Spleen (tissue), 11 donors: ENCODE measurements around the gene DGUOK. TPM values are rescaled to one million over a fixed set of nuclear protein-coding genes. Genes with fewer than 3 reads are reported as not detected.

ENCODE experiments used
- DNase-seq: peaks from one replicate; pipeline ENCODE4 v3.0.0-alpha.2; 2020
- H3K27ac ChIP-seq, 8 donors: fragments of 200-600 bp; sonication (generic) in 7 of 8; 1 replicate in 4 of 8; 2 replicates in 4 of 8; pipeline versions ENCODE4 v1.5.0 to v1.8.0; 2016 to 2021; ENCODE audit warnings: inconsistent platforms in 4 of 8, mild to moderate bottlenecking in 4 of 8, moderate library complexity in 1 of 8
- H3K27me3 ChIP-seq, 7 donors: fragments of 200-600 bp; sonication (generic) in 6 of 7; replicated peaks in 1 of 7; 1 replicate in 4 of 7; 2 replicates in 3 of 7; pipeline versions ENCODE4 v1.5.0 to v1.8.0; 2016 to 2021; ENCODE audit warnings: inconsistent platforms in 3 of 7, mild to moderate bottlenecking in 1 of 7
- H3K36me3 ChIP-seq, 6 donors: fragments of 200-600 bp; sonication (generic) in 5 of 6; 1 replicate in 4 of 6; 2 replicates in 2 of 6; pipeline versions ENCODE4 v1.5.0 to v1.8.0; 2016 to 2021; ENCODE audit warnings: inconsistent platforms in 2 of 6
- H3K4me1 ChIP-seq, 6 donors: fragments of 200-600 bp; sonication (generic) in 5 of 6; 1 replicate in 3 of 6; 2 replicates in 3 of 6; pipeline versions ENCODE4 v1.5.0 to v1.8.0; 2016 to 2021; ENCODE audit warnings: inconsistent platforms in 3 of 6
- H3K4me3 ChIP-seq, 8 donors: fragments of 200-600 bp; sonication (generic) in 7 of 8; 1 replicate in 4 of 8; 2 replicates in 4 of 8; pipeline versions ENCODE4 v1.5.0 to v1.8.0; 2016 to 2021; ENCODE audit warnings: inconsistent platforms in 4 of 8, mild to moderate bottlenecking in 4 of 8, moderate library complexity in 2 of 8
- H3K9me3 ChIP-seq, 8 donors: fragments of 200-600 bp; sonication (generic) in 7 of 8; 1 replicate in 4 of 8; 2 replicates in 4 of 8; pipeline versions ENCODE4 v1.5.0 to v1.8.0; 2016 to 2021; ENCODE audit warnings: inconsistent platforms in 4 of 8
- POLR2A ChIP-seq, 3 donors: fragments of 450-650 bp; IDR thresholded peaks; one replicate each; pipeline ENCODE4 v1.5.1; 2017; ENCODE audit warnings: antibody characterized with exemption in 3 of 3, mild to moderate bottlenecking in 1 of 3
- POLR2AphosphoS5 ChIP-seq, 3 donors: sonication (generic); formaldehyde crosslinking; IDR thresholded peaks; one replicate each; pipeline ENCODE4 v1.5.1; 2017; ENCODE audit warnings: antibody characterized with exemption in 3 of 3
- WGBS, 5 donors: extraction: QIAGEN DNeasy Blood & Tissue Kit in 3 of 5; methylation state at CpG; one replicate each; pipeline versions ENCODE4 v1.1.5 to v1.1.7; 2013 to 2018; 5-methylcytosine and 5-hydroxymethylcytosine counted together
- intact Hi-C: fragments of 100-400 bp; cut with DNase I; formaldehyde crosslinking; loops from one replicate; pipeline ENCODE4 v1.15.0; 2023; ENCODE audit warnings: low total_unique reads
- polyA plus RNA-seq, 3 donors: library from polyadenylated mRNA; stranded (reverse); fragments of 200-250 nt; gene quantifications; one replicate each; pipeline ENCODE4 v1.2.1, GENCODE V29; 2013
- total RNA-seq, 7 donors: library from RNA; depleted of rRNA in 3 of 7; stranded (reverse); fragments of >200 nt in 3 of 7; fragmentation: NEBNext Ultra II Directional in 4 of 7; extraction: Animal tissue kit (Norgen Biotek cat#: 25700) in 4 of 7; gene quantifications; one replicate each; pipeline versions ENCODE4 v1.1.0 to v1.2.1, GENCODE V29; 2016 to 2021
- TF ChIP-seq, protein P1 (sequence below), 11 experiments: fragments of 200-600 bp in 7 of 11; fragments of 450-650 bp in 4 of 11; sonication (generic) in 4 of 11; IDR thresholded peaks in 8 of 11; conservative IDR thresholded peaks in 3 of 11; 1 replicate in 7 of 11; 2 replicates in 4 of 11; pipeline versions ENCODE4 v1.4.0 to v1.8.0; 2016 to 2021; ENCODE audit warnings: antibody characterized with exemption in 11 of 11, inconsistent platforms in 4 of 11, mild to moderate bottlenecking in 1 of 11
- donor health status: healthy with polysubstance abuse.
- donor health status: DM: no; HTN: no; CAD: no; lungs with moderate emphysema.
- donor health status: DM: no; HTN: no; CAD: no.
- donor health status: Bipolar disorder and iron deficiency.
- donor health status: healthy.
- donor health status: DM: no; HTN: no; CAD: no.
- donor health status: DM: yes; HTN: yes; CAD: no.

DGUOK gene
- total and polyA plus RNA-seq, 10 donors, result 41.3 to 120 (median 57.1) TPM

DNA sequence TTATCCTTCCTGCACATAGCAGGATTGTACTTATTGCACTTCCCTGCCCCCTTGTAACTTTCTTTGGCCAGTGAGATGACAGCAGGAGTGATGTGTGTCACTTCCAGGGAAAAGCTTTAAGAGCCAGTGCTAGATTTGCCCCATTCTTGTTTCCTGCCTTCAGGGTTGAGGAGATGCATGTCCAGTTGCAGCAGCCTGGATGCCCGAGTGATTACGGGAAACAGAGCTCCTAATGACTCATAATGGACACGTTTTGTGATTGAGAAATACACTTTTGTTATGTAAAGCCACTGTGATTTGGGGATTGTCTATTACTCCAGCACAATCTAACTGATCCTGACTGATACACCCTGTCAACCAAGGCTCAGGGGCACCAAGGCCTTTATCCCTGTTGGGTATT, 53.0 kb downstream of the DGUOK start:
- Histone ChIP-seq H3K9me3 (no peaks in the 10 kb centered on the region), H3K27me3 (peaks cover 0 to 13% (median 0%) of the 10 kb centered on the region in 7 donors), H3K27ac (peak overlapping the region in 3 of 8 donors; percentile 42 to 55 (median 43)), H3K36me3 (no peaks in the 10 kb centered on the region), H3K4me1 (peaks cover 18 to 68% (median 54%) of the 10 kb centered on the region in 6 donors), H3K4me3 (no peak overlapping the region)
- peak in 1 of 3 donors; percentile 44 for TF ChIP-seq POLR2AphosphoS5 (IDR thresholded peaks at IDR 0.05)
- TF ChIP-seq, protein P1, sequence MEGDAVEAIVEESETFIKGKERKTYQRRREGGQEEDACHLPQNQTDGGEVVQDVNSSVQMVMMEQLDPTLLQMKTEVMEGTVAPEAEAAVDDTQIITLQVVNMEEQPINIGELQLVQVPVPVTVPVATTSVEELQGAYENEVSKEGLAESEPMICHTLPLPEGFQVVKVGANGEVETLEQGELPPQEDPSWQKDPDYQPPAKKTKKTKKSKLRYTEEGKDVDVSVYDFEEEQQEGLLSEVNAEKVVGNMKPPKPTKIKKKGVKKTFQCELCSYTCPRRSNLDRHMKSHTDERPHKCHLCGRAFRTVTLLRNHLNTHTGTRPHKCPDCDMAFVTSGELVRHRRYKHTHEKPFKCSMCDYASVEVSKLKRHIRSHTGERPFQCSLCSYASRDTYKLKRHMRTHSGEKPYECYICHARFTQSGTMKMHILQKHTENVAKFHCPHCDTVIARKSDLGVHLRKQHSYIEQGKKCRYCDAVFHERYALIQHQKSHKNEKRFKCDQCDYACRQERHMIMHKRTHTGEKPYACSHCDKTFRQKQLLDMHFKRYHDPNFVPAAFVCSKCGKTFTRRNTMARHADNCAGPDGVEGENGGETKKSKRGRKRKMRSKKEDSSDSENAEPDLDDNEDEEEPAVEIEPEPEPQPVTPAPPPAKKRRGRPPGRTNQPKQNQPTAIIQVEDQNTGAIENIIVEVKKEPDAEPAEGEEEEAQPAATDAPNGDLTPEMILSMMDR (IDR thresholded peaks at IDR 0.05 in 8 of 11, conservative IDR thresholded peaks at IDR 0.05 in 3 of 11), result no peak
- intact Hi-C loops, result loop anchor here (5.0 kb wide), 1 partner anchor 52 kb away; the partner anchor contains the start of gene DGUOK
- 14 to 56% (median 28%) methylated on average over 3 of the region's 3 CpGs for WGBS, 5 donors
- no peak for DNase-seq

DNA sequence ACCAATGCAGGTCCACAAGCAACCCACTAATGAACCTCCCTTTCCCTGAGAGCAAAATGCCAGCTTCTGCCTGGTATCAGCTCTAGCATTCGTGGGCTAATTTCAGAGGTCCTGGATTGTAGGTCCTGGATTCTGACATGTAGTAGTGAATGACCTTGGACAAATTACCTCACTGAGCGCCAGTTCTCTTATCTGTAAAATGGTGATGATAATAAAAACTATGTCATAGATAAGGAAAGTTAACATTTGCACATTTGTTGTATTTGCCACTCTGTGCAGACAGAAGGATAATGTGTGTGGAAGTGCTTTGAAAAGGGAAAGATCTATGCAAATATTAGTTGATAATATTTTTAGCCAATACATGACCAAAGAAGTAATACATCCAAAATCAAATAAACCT, 53.9 kb downstream of the DGUOK start:
- Histone ChIP-seq H3K36me3 (no peaks in the 10 kb centered on the region), H3K9me3 (no peaks in the 10 kb centered on the region), H3K4me3 (peak overlapping the region in 2 of 8 donors; percentile 29 to 62), H3K27ac (no peak overlapping the region), H3K4me1 (peaks cover 18 to 66% (median 54%) of the 10 kb centered on the region in 6 donors), H3K27me3 (peaks cover 0 to 13% (median 0%) of the 10 kb centered on the region in 7 donors)
- intact Hi-C loops, result loop anchor here (5.0 kb wide), 1 partner anchor 53 kb away; the partner anchor contains the start of gene DGUOK
- no peak for DNase-seq
- WGBS, 5 donors, result 55 to 82% (median 72%) methylated on average over 2 of the region's 2 CpGs
- TF ChIP-seq, protein P1 (IDR thresholded peaks at IDR 0.05 in 8 of 11, conservative IDR thresholded peaks at IDR 0.05 in 3 of 11), result no peak
- TF ChIP-seq POLR2AphosphoS5 (IDR thresholded peaks at IDR 0.05) (no peak), POLR2A (IDR thresholded peaks at IDR 0.05) (no peak)

DNA sequence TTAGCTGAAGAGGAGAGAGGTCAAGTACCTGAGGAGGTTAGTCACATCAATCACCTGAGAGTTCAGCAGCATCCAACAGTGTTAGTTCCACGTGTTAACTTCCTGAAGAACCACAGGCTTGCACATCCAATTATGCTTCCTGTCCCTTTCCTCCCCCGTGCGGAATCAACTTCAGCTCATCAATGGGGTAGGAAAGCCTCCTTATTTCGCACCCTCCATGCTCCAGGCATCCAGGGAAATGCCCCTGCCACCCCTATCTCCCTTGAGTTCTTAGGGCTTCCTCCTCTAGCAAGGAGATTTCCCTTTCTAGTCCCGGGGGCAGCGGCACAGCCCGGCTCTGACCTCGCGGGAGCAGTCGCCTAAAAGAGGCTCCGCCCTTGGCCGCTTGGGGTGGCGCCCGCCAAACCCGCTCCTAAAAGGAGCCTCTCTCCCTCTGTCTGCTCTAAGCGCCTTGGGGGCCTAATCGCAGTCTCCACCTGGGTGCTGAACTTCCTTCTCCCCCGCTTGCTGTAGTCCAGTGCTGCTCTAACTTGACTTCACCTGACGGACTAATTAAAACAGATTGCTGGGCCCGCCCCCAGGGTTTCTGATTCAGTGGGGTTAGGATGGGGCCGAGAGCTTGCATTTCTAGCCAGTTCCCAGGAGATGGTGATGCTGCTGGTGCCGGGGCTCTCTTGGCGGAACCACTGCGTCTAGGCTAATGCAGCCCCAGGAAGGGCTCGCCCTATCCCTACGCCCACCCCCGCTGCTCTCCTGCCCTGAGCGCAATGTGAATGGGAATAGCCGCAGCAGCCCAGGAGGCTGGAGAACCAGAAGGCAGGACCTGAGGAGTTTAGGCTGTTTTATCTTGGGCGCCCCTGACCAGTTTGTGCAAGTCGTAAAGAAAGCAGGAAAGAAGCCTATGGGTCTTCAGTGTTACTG, 54.7 kb downstream of the DGUOK start:
- Histone ChIP-seq H3K27ac (peak overlapping the region in 1 of 8 donors; percentile 34), H3K4me3 (peak overlapping the region in 7 of 8 donors; percentile 8 to 62 (median 29)), H3K36me3 (peaks cover 0 to 4% (median 0%) of the 10 kb centered on the region in 6 donors), H3K9me3 (no peaks in the 10 kb centered on the region), H3K27me3 (peaks cover 0 to 13% (median 0%) of the 10 kb centered on the region in 7 donors), H3K4me1 (peaks cover 26 to 72% (median 62%) of the 10 kb centered on the region in 6 donors)
- intact Hi-C loops, result loop anchor here (5.0 kb wide), 1 partner anchor 54 kb away; the partner anchor contains the start of gene DGUOK
- peak; percentile 87 for DNase-seq
- no peak for TF ChIP-seq POLR2A (IDR thresholded peaks at IDR 0.05)
- TF ChIP-seq POLR2AphosphoS5 (IDR thresholded peaks at IDR 0.05), result peak in 2 of 3 donors; percentile 30 to 46
- TF ChIP-seq, protein P1 (IDR thresholded peaks at IDR 0.05 in 8 of 11, conservative IDR thresholded peaks at IDR 0.05 in 3 of 11), result peak in 1 of 11 experiments; percentile 13
- WGBS, 5 donors, result 16 to 27% (median 27%) methylated on average over 21 to 31 of the region's 31 CpGs
